Fibroblast of mammary gland (primary cell): ENCODE results near the gene RANBP1.

Experiments used
- DNase-seq: peaks from one replicate; pipeline ENCODE4 v3.0.0-alpha.2; 2010; ENCODE audit warnings: low read depth
- H3K4me3 ChIP-seq: 2 replicates; pipeline ENCODE4 v1.5.1; 2011; ENCODE audit warnings: low read depth, mild to moderate bottlenecking, low read length, moderate library complexity; ENCODE audit not compliant: control insufficient read depth
- CTCF ChIP-seq: conservative IDR thresholded peaks from 2 replicates; pipeline ENCODE4 v1.5.1; 2011; ENCODE audit warnings: low read depth, low read length, inconsistent platforms; ENCODE audit not compliant: control insufficient read depth, insufficient read depth

Gene RANBP1

GRCh38 chr22:20113551-20114310 is 2.2 kb upstream of the RANBP1 start:
- H3K4me3 ChIP-seq: no peak overlapping the region
- no peak for DNase-seq

GRCh38 chr22:20114506-20115475 is 1.1 kb upstream of the RANBP1 start:
- H3K4me3 ChIP-seq: no peak overlapping the region
- no peak for TF ChIP-seq CTCF
- DNase-seq: no peak

More at GRCh38 chr22:20113551-20114310, 2.2 kb upstream of the RANBP1 start:
- TF ChIP-seq CTCF: no peak

GRCh38 chr22:20116376-20116950 is 559 bp downstream of the RANBP1 start:
- no peak for DNase-seq
- H3K4me3 ChIP-seq: peak overlapping the region; percentile 88
- TF ChIP-seq CTCF: no peak

GRCh38 chr22:20116951-20117632 is 1.2 kb downstream of the RANBP1 start, which contains the start of gene TRMT2A:
TRMT2A (minus strand) TSS chr22:20117226; CDS start chr22:20116906, 320 bp downstream.
- peak; percentile 97 for DNase-seq
- TF ChIP-seq CTCF: no peak
- H3K4me3 ChIP-seq: peak within 1 kb of the TSS; percentile 88

- no peak for TF ChIP-seq CTCF
- peak; percentile 30 for DNase-seq
- peak overlapping the region; percentile 88 for H3K4me3 ChIP-seq
Measured at GRCh38 chr22:20117633-20118299, 1.9 kb downstream of the RANBP1 start.
